Measurements from ENCODE around the gene DCC.

GRCh38 chr18:52992041-52992440 is 652.0 kb downstream of the DCC start:
- TF ChIP-seq CTCF (IDR thresholded peaks at IDR 0.05) (no peak), EP300 (IDR thresholded peaks at IDR 0.05) (no peak), POLR2A (IDR thresholded peaks at IDR 0.05) (no peak), POLR2AphosphoS5 (IDR thresholded peaks at IDR 0.05) (no peak)
